Loucy (cell line): ENCODE data around the gene NIPBL.

Experiments
- H2AFZ ChIP-seq: fragments of 200-600 bp; sonication (generic); 2 replicates; pipeline ENCODE4 v1.6.0; 2016; ENCODE audit warnings: antibody characterized with exemption, mild to moderate bottlenecking, low read length, moderate library complexity
- H3F3A ChIP-seq: fragments of 200-600 bp; 2 replicates; pipeline ENCODE4 v1.6.0; 2016; ENCODE audit warnings: antibody characterized with exemption, low read depth, mild to moderate bottlenecking
- H3K27me3 ChIP-seq: fragments of 200-600 bp; sonication (generic); 2 replicates; pipeline ENCODE4 v1.6.1; 2014; ENCODE audit warnings: low read length, mild to moderate bottlenecking; ENCODE audit not compliant: insufficient read depth, poor library complexity, severe bottlenecking
- H3K36me3 ChIP-seq: fragments of 200-600 bp; sonication (generic); 2 replicates; pipeline ENCODE4 v1.6.1; 2016; ENCODE audit warnings: low read length; ENCODE audit not compliant: insufficient read depth
- H3K4me1 ChIP-seq: fragments of 200-600 bp; sonication (generic); 2 replicates; pipeline ENCODE4 v1.5.1; 2014; ENCODE audit warnings: low read length, mild to moderate bottlenecking; ENCODE audit not compliant: insufficient read depth, poor library complexity, severe bottlenecking
- H3K4me2 ChIP-seq: fragments of 200-600 bp; sonication (generic); 2 replicates; pipeline ENCODE4 v1.6.0; 2014; ENCODE audit warnings: antibody characterized with exemption, low read length, low read depth, mild to moderate bottlenecking; ENCODE audit not compliant: poor library complexity, severe bottlenecking
- H3K4me3 ChIP-seq: fragments of 200-600 bp; sonication (generic); 2 replicates; pipeline ENCODE4 v1.5.1; 2014; ENCODE audit warnings: low read length, mild to moderate bottlenecking, mixed read lengths; ENCODE audit not compliant: poor library complexity, severe bottlenecking
- H3K79me2 ChIP-seq: fragments of 200-600 bp; sonication (generic); 2 replicates; pipeline ENCODE4 v1.6.1; 2014; ENCODE audit warnings: low read length; ENCODE audit not compliant: insufficient read depth
- H3K9ac ChIP-seq: fragments of 200-600 bp; sonication (generic); 2 replicates; pipeline ENCODE4 v1.6.0; 2014; ENCODE audit warnings: mild to moderate bottlenecking, low read depth, low read length, moderate library complexity; ENCODE audit not compliant: poor library complexity, severe bottlenecking
- H3K9me2 ChIP-seq: fragments of 200-600 bp; sonication (generic); replicated peaks from 2 replicates; pipeline ENCODE4 v1.6.1; 2016; ENCODE audit warnings: low read depth, low read length, mixed read lengths
- H3K9me3 ChIP-seq: fragments of 200-600 bp; sonication (generic); 2 replicates; pipeline ENCODE4 v1.6.1; 2014; ENCODE audit warnings: mild to moderate bottlenecking, antibody characterized with exemption, low read length, low read depth; ENCODE audit not compliant: insufficient read depth
- H4K20me1 ChIP-seq: fragments of 200-600 bp; sonication (generic); 2 replicates; pipeline ENCODE4 v1.6.0; 2014; ENCODE audit warnings: antibody characterized with exemption, low read length, mild to moderate bottlenecking; ENCODE audit not compliant: insufficient read depth, poor library complexity, severe bottlenecking
- EZH2phosphoT487 ChIP-seq: fragments of 200-600 bp; IDR thresholded peaks from 2 replicates; pipeline ENCODE4 v1.6.1; 2018; ENCODE audit warnings: antibody characterized with exemption, mild to moderate bottlenecking, moderate library complexity, borderline replicate concordance
- TF ChIP-seq, protein P1 (sequence below): fragments of 200-600 bp; sonication (generic); conservative IDR thresholded peaks from 2 replicates; pipeline ENCODE4 v1.5.1; 2014; ENCODE audit warnings: mild to moderate bottlenecking, antibody characterized with exemption, low read length

Gene NIPBL

DNA sequence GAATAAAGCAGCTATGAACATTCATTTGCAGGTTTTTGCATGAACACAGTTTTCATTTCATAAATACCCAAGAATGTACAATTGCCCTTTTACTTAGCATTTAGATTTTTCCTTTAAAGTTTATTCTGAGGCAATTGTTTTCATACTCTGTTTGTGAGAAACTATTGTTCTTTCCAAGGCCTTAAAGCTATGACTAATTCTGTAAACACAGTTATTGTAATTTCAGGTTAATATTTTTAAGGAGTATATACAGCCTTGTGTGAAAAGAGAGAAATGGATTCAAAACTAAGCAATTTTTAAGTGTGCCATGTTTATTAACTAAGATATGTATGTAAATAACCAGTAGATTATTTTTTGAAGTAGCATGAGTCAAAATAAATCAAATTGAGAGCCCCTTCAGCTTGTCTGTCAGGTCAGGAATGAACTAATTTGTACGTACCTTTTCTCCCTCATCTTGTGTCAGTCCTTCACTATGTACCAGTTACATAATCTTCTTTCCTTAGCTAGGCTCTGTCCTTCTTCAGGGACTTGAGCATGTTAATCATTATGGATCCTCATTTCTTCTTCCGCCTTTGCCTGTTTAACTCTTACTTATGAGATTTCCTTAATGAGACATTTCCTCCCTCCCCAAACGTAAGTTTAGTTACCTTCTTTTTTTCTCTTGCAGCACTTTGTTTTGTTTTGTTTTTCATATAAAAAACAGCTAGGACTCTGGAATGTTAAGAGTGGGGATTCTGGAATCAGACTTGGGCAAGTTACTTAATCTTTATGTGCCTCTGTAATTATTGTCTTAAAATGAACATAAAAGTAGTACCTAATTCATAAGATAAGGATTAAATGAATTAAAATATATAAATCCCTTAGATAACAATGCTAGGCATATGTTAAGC, 63.6 kb downstream of the NIPBL start:
- TF ChIP-seq EZH2phosphoT487: no peak
- TF ChIP-seq, protein P1, sequence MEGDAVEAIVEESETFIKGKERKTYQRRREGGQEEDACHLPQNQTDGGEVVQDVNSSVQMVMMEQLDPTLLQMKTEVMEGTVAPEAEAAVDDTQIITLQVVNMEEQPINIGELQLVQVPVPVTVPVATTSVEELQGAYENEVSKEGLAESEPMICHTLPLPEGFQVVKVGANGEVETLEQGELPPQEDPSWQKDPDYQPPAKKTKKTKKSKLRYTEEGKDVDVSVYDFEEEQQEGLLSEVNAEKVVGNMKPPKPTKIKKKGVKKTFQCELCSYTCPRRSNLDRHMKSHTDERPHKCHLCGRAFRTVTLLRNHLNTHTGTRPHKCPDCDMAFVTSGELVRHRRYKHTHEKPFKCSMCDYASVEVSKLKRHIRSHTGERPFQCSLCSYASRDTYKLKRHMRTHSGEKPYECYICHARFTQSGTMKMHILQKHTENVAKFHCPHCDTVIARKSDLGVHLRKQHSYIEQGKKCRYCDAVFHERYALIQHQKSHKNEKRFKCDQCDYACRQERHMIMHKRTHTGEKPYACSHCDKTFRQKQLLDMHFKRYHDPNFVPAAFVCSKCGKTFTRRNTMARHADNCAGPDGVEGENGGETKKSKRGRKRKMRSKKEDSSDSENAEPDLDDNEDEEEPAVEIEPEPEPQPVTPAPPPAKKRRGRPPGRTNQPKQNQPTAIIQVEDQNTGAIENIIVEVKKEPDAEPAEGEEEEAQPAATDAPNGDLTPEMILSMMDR: no peak
- Histone ChIP-seq H3K79me2 (peaks cover 97% of the 10 kb centered on the region), H3F3A (no peaks in the 10 kb centered on the region), H3K9me3 (no peaks in the 10 kb centered on the region), H3K9ac (no peak overlapping the region), H2AFZ (no peak overlapping the region), H3K4me2 (no peak overlapping the region), H3K36me3 (no peaks in the 10 kb centered on the region), H3K4me3 (no peak overlapping the region), H3K9me2 (no peaks in the 10 kb centered on the region), H3K27me3 (no peaks in the 10 kb centered on the region), H3K4me1 (peaks cover 4% of the 10 kb centered on the region), H4K20me1 (peaks cover 79% of the 10 kb centered on the region)

DNA sequence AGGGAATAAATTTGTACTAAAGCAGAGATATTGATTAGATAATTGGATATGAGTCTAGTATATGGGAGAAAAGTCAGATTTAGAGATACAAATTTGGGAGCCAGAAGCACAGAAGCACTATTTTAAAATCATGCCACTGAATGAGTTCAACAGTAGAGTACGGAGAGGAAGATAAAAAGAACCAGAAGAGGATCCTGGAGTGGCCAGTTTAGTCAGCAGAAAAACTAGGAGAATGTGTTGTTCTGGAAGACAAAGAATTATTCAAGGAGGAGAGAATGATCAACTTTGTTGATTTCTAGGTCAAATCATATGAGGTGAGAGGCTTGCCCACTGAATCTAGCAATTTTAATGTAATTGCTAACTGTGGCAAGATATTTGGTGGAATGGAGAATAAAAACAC, 67.0 kb downstream of the NIPBL start:
- Histone ChIP-seq H3K4me2 (no peak overlapping the region), H4K20me1 (peaks cover 82% of the 10 kb centered on the region), H3K4me3 (no peak overlapping the region), H3K27me3 (no peaks in the 10 kb centered on the region), H3K4me1 (peaks cover 14% of the 10 kb centered on the region), H3K9me3 (no peaks in the 10 kb centered on the region), H2AFZ (no peak overlapping the region), H3K36me3 (no peaks in the 10 kb centered on the region), H3K9me2 (no peaks in the 10 kb centered on the region), H3K9ac (no peak overlapping the region), H3F3A (no peaks in the 10 kb centered on the region), H3K79me2 (peaks cover 95% of the 10 kb centered on the region)
- no peak for TF ChIP-seq EZH2phosphoT487
- TF ChIP-seq, protein P1: no peak

DNA sequence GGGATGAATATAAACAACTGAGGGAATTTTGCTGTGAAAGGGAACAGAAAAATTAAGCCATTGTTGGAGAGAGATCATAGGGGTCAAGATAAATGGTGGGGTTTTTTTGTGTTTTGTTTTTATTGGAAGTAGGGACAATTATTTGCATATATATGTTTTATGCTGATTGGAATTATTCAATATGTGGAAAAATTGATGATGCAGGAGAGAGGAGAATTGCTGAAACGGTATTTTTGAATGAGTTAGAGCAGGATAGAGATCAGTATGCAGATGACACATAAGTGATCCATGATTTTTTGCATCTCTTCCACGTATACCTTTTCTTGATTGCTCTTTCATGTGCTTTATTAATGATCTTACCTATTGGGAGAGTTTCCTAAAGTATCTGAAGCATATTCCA, 67.5 kb downstream of the NIPBL start:
- H3K36me3 ChIP-seq: no peaks in the 10 kb centered on the region
- H3K9me3 ChIP-seq: no peaks in the 10 kb centered on the region
- H3K27me3 ChIP-seq: no peaks in the 10 kb centered on the region
- peaks cover 95% of the 10 kb centered on the region for H3K79me2 ChIP-seq
- H3K4me3 ChIP-seq: no peak overlapping the region
- peaks cover 85% of the 10 kb centered on the region for H4K20me1 ChIP-seq
- H3K9me2 ChIP-seq: no peaks in the 10 kb centered on the region
- no peak overlapping the region for H3K9ac ChIP-seq
- TF ChIP-seq, protein P1: no peak
- TF ChIP-seq EZH2phosphoT487: no peak
- H2AFZ ChIP-seq: no peak overlapping the region
- no peaks in the 10 kb centered on the region for H3F3A ChIP-seq
- H3K4me1 ChIP-seq: peaks cover 14% of the 10 kb centered on the region
- H3K4me2 ChIP-seq: no peak overlapping the region
